Mammary epithelial cell (primary cell): ENCODE results near the gene CENPK.

ENCODE experiments used
- CTCF ChIP-seq, 2 donors: IDR thresholded peaks in 1 of 2; conservative IDR thresholded peaks in 1 of 2; 2 replicates each; pipeline ENCODE4 v1.5.1; 2011 to 2012; ENCODE audit warnings: inconsistent platforms in 2 of 2, low read length in 2 of 2, mild to moderate bottlenecking in 2 of 2, control low read depth in 1 of 2, low read depth in 1 of 2; ENCODE audit not compliant: insufficient read depth in 1 of 2; ENCODE audit errors: extremely low read depth in 1 of 2
- EZH2 ChIP-seq: IDR thresholded peaks from 2 replicates; pipeline ENCODE4 v1.6.1; 2012; ENCODE audit warnings: low read length, inconsistent platforms, borderline replicate concordance

GRCh38 chr5:65481171-65481581, 81.8 kb downstream of the CENPK start:
- TF ChIP-seq CTCF (conservative IDR thresholded peaks at IDR 0.05 in 1 of 2, IDR thresholded peaks at IDR 0.05 in 1 of 2; ENCODE audit: extremely low read depth in 1 of 2, insufficient read depth in 1 of 2, low read depth in 1 of 2, low read length in 2 of 2) (no peak), EZH2 (no peak)
